Transverse colon (tissue), 4 donors: ENCODE measurements around the gene EVI5L.

Experiments
- POLR2AphosphoS5 ChIP-seq, 3 donors: sonication (generic); formaldehyde crosslinking; IDR thresholded peaks; one replicate each; pipeline ENCODE4 v1.6.1; 2016; ENCODE audit warnings: antibody characterized with exemption in 3 of 3
- TF ChIP-seq, protein P1 (sequence below), 5 experiments: fragments of 200-600 bp in 3 of 5; fragments of 450-650 bp in 2 of 5; sonication (generic) in 3 of 5; IDR thresholded peaks; 1 replicate in 2 of 5; 2 replicates in 3 of 5; pipeline ENCODE4 v1.5.1; 2016 to 2017; ENCODE audit warnings: antibody characterized with exemption in 5 of 5, inconsistent platforms in 3 of 5, mild to moderate bottlenecking in 2 of 5, moderate library complexity in 1 of 5

DNA sequence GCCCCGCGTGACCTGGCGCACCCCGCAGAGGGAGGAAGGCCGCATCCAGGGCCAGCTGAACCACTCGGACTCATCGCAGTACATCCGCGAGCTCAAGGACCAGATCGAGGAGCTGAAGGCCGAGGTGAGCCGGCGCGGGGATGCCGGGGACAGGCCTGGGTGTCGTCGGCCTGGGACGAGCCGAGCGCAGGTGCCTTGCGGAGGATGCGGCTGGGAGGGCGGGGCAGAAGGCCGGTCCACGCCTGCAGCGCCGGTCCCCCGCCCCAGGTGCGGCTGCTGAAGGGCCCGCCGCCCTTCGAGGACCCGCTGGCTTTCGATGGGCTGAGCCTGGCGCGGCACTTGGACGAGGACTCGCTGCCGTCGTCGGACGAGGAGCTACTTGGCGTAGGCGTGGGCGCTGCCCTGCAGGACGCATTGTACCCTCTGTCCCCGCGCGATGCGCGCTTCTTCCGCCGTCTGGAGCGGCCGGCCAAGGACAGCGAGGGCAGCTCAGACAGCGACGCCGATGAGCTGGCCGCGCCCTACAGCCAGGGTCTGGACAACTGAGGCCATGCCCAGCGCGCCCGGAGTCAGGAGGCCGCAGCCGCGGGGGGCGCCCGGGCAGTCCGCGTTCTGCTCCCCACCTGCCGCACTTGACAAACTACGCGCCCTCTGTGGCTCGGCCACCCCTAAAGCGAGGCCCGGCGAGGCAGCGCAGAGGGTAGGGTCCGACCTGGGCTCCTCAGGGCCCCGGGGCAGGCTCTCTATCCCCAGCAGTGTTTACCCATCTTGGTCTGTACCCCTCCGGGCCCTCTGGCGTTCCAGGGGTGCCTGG is 33.3 kb downstream of the EVI5L start:
- TF ChIP-seq, protein P1, sequence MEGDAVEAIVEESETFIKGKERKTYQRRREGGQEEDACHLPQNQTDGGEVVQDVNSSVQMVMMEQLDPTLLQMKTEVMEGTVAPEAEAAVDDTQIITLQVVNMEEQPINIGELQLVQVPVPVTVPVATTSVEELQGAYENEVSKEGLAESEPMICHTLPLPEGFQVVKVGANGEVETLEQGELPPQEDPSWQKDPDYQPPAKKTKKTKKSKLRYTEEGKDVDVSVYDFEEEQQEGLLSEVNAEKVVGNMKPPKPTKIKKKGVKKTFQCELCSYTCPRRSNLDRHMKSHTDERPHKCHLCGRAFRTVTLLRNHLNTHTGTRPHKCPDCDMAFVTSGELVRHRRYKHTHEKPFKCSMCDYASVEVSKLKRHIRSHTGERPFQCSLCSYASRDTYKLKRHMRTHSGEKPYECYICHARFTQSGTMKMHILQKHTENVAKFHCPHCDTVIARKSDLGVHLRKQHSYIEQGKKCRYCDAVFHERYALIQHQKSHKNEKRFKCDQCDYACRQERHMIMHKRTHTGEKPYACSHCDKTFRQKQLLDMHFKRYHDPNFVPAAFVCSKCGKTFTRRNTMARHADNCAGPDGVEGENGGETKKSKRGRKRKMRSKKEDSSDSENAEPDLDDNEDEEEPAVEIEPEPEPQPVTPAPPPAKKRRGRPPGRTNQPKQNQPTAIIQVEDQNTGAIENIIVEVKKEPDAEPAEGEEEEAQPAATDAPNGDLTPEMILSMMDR (IDR thresholded peaks at IDR 0.05): no peak
- no peak for TF ChIP-seq POLR2AphosphoS5 (IDR thresholded peaks at IDR 0.05)
